Stimulated activated CD8-positive, alpha-beta memory T cell treated with anti-CD3 and anti-CD28 coated beads, Interleukin-12 subunit alpha, Interleukin-12 subunit beta, amount 100 ng/mL, for 1 hour (primary cell): ENCODE measurements around the gene LPAR6.

Source experiments
- DNase-seq: peaks from one replicate; pipeline ENCODE4 v3.0.0-alpha.2; 2020; ENCODE audit warnings: low read depth

The LPAR6 gene

DNA sequence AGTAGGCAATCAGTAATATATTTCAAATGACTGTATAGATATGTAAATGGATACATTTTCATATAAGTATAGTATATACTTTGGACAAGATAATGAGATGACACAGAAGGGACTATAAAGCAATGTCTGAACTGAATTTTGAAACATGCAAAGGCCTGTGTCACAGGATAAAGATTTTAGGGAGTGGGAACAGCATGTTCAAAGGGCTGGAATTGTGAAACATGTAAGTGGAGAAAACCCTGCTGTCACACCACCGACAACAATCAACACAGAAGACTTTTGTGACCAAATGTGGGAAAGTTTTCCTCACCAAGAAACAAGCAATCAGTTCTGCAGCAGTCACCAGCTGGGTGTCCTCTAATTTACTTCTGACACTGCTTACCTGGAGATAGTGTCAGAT lies 42.9 kb downstream of the LPAR6 start:
- no peak for DNase-seq
